CD4-positive, CD25-positive, alpha-beta regulatory T cell (primary cell): ENCODE measurements around the gene CCDC18. TPM values are rescaled to one million over a fixed set of nuclear protein-coding genes. Genes with fewer than 3 reads are reported as not detected.
A peak's percentile ranks its signal among the peaks of the same experiment; 100 is the strongest.
"Not testable (repeated sequence)": the region's sequence is repeated elsewhere in the genome, so short reads cannot be mapped to it uniquely, and the experiment has no call there.

Source experiments
- ATAC-seq, 2 donors: fragments of 150-1000 bp; cut with Tn5 transposase; one replicate each; pipeline ENCODE4 v1.10.0; 2021; ENCODE audit warnings: low read depth in 2 of 2, moderate number of reproducible peaks in 2 of 2, moderate library complexity in 1 of 2
- DNase-seq, 3 donors: peaks; one replicate each; pipeline versions ENCODE4 v3.0.0 to v3.0.0-alpha.2; 2012 to 2022; ENCODE audit warnings: mixed read lengths in 1 of 3
- H3K27ac ChIP-seq: one replicate; pipeline ENCODE4 v1.7.0; 2013; ENCODE audit warnings: mild to moderate bottlenecking, low read length; ENCODE audit not compliant: insufficient read depth, poor library complexity, severe bottlenecking
- H3K27me3 ChIP-seq: one replicate; pipeline ENCODE4 v1.7.0; 2013; ENCODE audit warnings: low read length; ENCODE audit not compliant: control insufficient read depth, insufficient read depth
- H3K36me3 ChIP-seq: one replicate; pipeline ENCODE4 v1.7.0; 2013; ENCODE audit warnings: mild to moderate bottlenecking, low read length, moderate library complexity; ENCODE audit not compliant: control insufficient read depth, insufficient read depth
- H3K4me1 ChIP-seq: 2 replicates; pipeline ENCODE4 v1.7.0; 2013; ENCODE audit warnings: mild to moderate bottlenecking, low read length; ENCODE audit not compliant: insufficient read depth, control insufficient read depth, poor library complexity, severe bottlenecking
- H3K4me3 ChIP-seq: one replicate; pipeline ENCODE4 v1.7.0; 2013; ENCODE audit warnings: low read depth, mild to moderate bottlenecking, low read length, moderate library complexity
- H3K9me3 ChIP-seq, 2 experiments: 1 replicate in 1 of 2; 2 replicates in 1 of 2; pipeline ENCODE4 v1.7.0; 2013; ENCODE audit warnings: low read length in 2 of 2, mild to moderate bottlenecking in 1 of 2, moderate library complexity in 1 of 2; ENCODE audit not compliant: control insufficient read depth in 2 of 2
- H3K27ac Mint-ChIP-seq, 3 donors: one replicate each; pipeline ENCODE4 v1.8.0; 2020 to 2022; ENCODE audit warnings: mild to moderate bottlenecking in 3 of 3, mixed read lengths in 3 of 3, moderate library complexity in 2 of 3
- H3K27me3 Mint-ChIP-seq: one replicate; pipeline ENCODE4 v1.8.0; 2022; ENCODE audit warnings: mild to moderate bottlenecking, mixed read lengths
- H3K36me3 Mint-ChIP-seq: one replicate; pipeline ENCODE4 v1.8.0; 2020; ENCODE audit warnings: mixed read lengths
- H3K4me1 Mint-ChIP-seq, 4 donors: one replicate each; pipeline ENCODE4 v1.8.0; 2020 to 2022; ENCODE audit warnings: mixed read lengths in 4 of 4, mild to moderate bottlenecking in 1 of 4
- H3K4me3 Mint-ChIP-seq, 4 donors: one replicate each; pipeline ENCODE4 v1.8.0; 2020 to 2022; ENCODE audit warnings: mild to moderate bottlenecking in 4 of 4, mixed read lengths in 4 of 4, moderate library complexity in 3 of 4
- H3K9me3 Mint-ChIP-seq, 7 donors: one replicate each; pipeline ENCODE4 v1.8.0; 2020 to 2022; ENCODE audit warnings: mixed read lengths in 7 of 7, mild to moderate bottlenecking in 3 of 7, moderate library complexity in 2 of 7
- polyA plus RNA-seq, 4 donors: library from polyadenylated mRNA; unstranded; fragments of 300-500 nt; fragmentation: Illumina TruSeq; gene quantifications; one replicate each; pipeline ENCODE4 v1.2.3, GENCODE V29; 2021
- total RNA-seq: library from RNA; stranded (reverse); gene quantifications from one replicate; pipeline ENCODE4 v1.2.3, GENCODE V29; 2022

The CCDC18 gene
- total and polyA plus RNA-seq, 5 donors from 2014 or later: 3.6 to 8.8 (median 4.5) TPM

- Histone ChIP-seq H3K36me3 (peaks cover 28% of the 10 kb centered on the region), H3K9me3 (peaks cover 5 to 20% of the 10 kb centered on the region in 2 experiments)
- Mint-ChIP-seq H3K27ac (peak overlapping the region in 1 of 3 donors; percentile 55), H3K36me3 (peaks cover 43% of the 10 kb centered on the region), H3K9me3 (peaks cover 0 to 25% (median 12%) of the 10 kb centered on the region in 7 donors)
- not testable (repeated sequence) for H3K27me3 ChIP-seq, H3K27ac ChIP-seq, H3K4me1 Mint-ChIP-seq, H3K27me3 Mint-ChIP-seq, H3K4me1 ChIP-seq, ATAC-seq, H3K4me3 ChIP-seq, H3K4me3 Mint-ChIP-seq, DNase-seq
Measured at GRCh38 chr1:93260726-93261125, 80.2 kb downstream of the CCDC18 start.

GRCh38 chr1:93262645-93263044 is 82.1 kb downstream of the CCDC18 start:
- no peak for ATAC-seq

GRCh38 chr1:93268888-93269287 is 88.4 kb downstream of the CCDC18 start:
- Mint-ChIP-seq H3K4me1 (peaks cover 0 to 13% (median 6%) of the 10 kb centered on the region in 4 donors), H3K36me3 (peaks cover 47% of the 10 kb centered on the region)
- H3K36me3 ChIP-seq, H3K4me3 Mint-ChIP-seq, H3K9me3 Mint-ChIP-seq, H3K27me3 Mint-ChIP-seq, H3K4me1 ChIP-seq, H3K27me3 ChIP-seq, H3K9me3 ChIP-seq, H3K27ac Mint-ChIP-seq, H3K27ac ChIP-seq, ATAC-seq, DNase-seq, H3K4me3 ChIP-seq: not testable (repeated sequence)

More at GRCh38 chr1:93262645-93263044, 82.1 kb downstream of the CCDC18 start:
- no peaks in the 10 kb centered on the region for H3K4me1 ChIP-seq
- no peak overlapping the region for H3K4me3 ChIP-seq
- no peak overlapping the region for H3K27ac Mint-ChIP-seq
- H3K4me1 Mint-ChIP-seq: no peaks in the 10 kb centered on the region
- no peak overlapping the region for H3K27ac ChIP-seq
- peaks cover 0 to 25% (median 12%) of the 10 kb centered on the region in 7 donors for H3K9me3 Mint-ChIP-seq
- H3K4me3 Mint-ChIP-seq: no peak overlapping the region
- peaks cover 28% of the 10 kb centered on the region for H3K36me3 ChIP-seq
- peaks cover 5 to 20% of the 10 kb centered on the region in 2 experiments for H3K9me3 ChIP-seq
- no peaks in the 10 kb centered on the region for H3K27me3 ChIP-seq
- H3K27me3 Mint-ChIP-seq: no peaks in the 10 kb centered on the region
- H3K36me3 Mint-ChIP-seq: peaks cover 56% of the 10 kb centered on the region
- DNase-seq: peak in 1 of 3 donors; percentile 16

- peaks cover 0 to 13% (median 4%) of the 10 kb centered on the region in 4 donors for H3K4me1 Mint-ChIP-seq
- not testable (repeated sequence) for H3K4me3 Mint-ChIP-seq, ATAC-seq, H3K9me3 Mint-ChIP-seq, DNase-seq, H3K4me1 ChIP-seq, H3K27ac ChIP-seq, H3K4me3 ChIP-seq, H3K9me3 ChIP-seq, H3K27me3 Mint-ChIP-seq, H3K27me3 ChIP-seq, H3K36me3 ChIP-seq, H3K27ac Mint-ChIP-seq
- H3K36me3 Mint-ChIP-seq: peaks cover 23% of the 10 kb centered on the region
Measured at GRCh38 chr1:93275262-93275633, 94.7 kb downstream of the CCDC18 start.

GRCh38 chr1:93275634-93276295 is 95.2 kb downstream of the CCDC18 start:
- no peaks in the 10 kb centered on the region for H3K27me3 ChIP-seq
- H3K4me3 Mint-ChIP-seq: no peak overlapping the region
- peaks cover 0 to 9% (median 0%) of the 10 kb centered on the region in 7 donors for H3K9me3 Mint-ChIP-seq
- H3K4me1 Mint-ChIP-seq: peaks cover 0 to 13% (median 1%) of the 10 kb centered on the region in 4 donors
- no peak overlapping the region for H3K27ac ChIP-seq
- H3K9me3 ChIP-seq: peaks cover 0 to 4% of the 10 kb centered on the region in 2 experiments
- H3K36me3 Mint-ChIP-seq: peaks cover 29% of the 10 kb centered on the region
- DNase-seq: no peak
- peak overlapping the region in 1 of 3 donors; percentile 25 for H3K27ac Mint-ChIP-seq
- no peaks in the 10 kb centered on the region for H3K4me1 ChIP-seq
- H3K4me3 ChIP-seq: no peak overlapping the region
- H3K36me3 ChIP-seq: peaks cover 3% of the 10 kb centered on the region
- H3K27me3 Mint-ChIP-seq: no peaks in the 10 kb centered on the region
- ATAC-seq: no peak

GRCh38 chr1:93277530-93277929 is 97.0 kb downstream of the CCDC18 start:
- not testable (repeated sequence) for H3K36me3 ChIP-seq, DNase-seq, H3K4me1 Mint-ChIP-seq, H3K27me3 Mint-ChIP-seq, H3K27ac ChIP-seq, H3K9me3 ChIP-seq, H3K27me3 ChIP-seq, H3K4me3 Mint-ChIP-seq, H3K27ac Mint-ChIP-seq, H3K4me1 ChIP-seq, ATAC-seq, H3K4me3 ChIP-seq
- H3K9me3 Mint-ChIP-seq: peaks cover 0 to 18% (median 0%) of the 10 kb centered on the region in 7 donors
- peaks cover 38% of the 10 kb centered on the region for H3K36me3 Mint-ChIP-seq

GRCh38 chr1:93283496-93283895 is 103.0 kb downstream of the CCDC18 start:
- H3K27ac ChIP-seq: no peak overlapping the region
- no peaks in the 10 kb centered on the region for H3K4me1 ChIP-seq
- H3K27ac Mint-ChIP-seq: no peak overlapping the region
- H3K4me1 Mint-ChIP-seq: no peaks in the 10 kb centered on the region
- peaks cover 0 to 18% (median 0%) of the 10 kb centered on the region in 7 donors for H3K9me3 Mint-ChIP-seq
- DNase-seq (no peak), ATAC-seq (no peak)
- no peaks in the 10 kb centered on the region for H3K27me3 Mint-ChIP-seq
- H3K9me3 ChIP-seq: peaks cover 0 to 4% of the 10 kb centered on the region in 2 experiments
- no peak overlapping the region for H3K4me3 ChIP-seq
- H3K36me3 ChIP-seq: peaks cover 6% of the 10 kb centered on the region
- no peak overlapping the region for H3K4me3 Mint-ChIP-seq
- H3K27me3 ChIP-seq: no peaks in the 10 kb centered on the region
- H3K36me3 Mint-ChIP-seq: peaks cover 58% of the 10 kb centered on the region

GRCh38 chr1:93288558-93288957 is 108.0 kb downstream of the CCDC18 start:
- no peak overlapping the region for H3K4me3 ChIP-seq

More at GRCh38 chr1:93288558-93288957, 108.0 kb downstream of the CCDC18 start:
- Mint-ChIP-seq H3K9me3 (peaks cover 0 to 3% (median 0%) of the 10 kb centered on the region in 7 donors), H3K27me3 (no peaks in the 10 kb centered on the region), H3K27ac (no peak overlapping the region), H3K36me3 (peaks cover 63% of the 10 kb centered on the region), H3K4me3 (no peak overlapping the region), H3K4me1 (peaks cover 0 to 8% (median 7%) of the 10 kb centered on the region in 4 donors)
- Histone ChIP-seq H3K27ac (no peak overlapping the region), H3K36me3 (peaks cover 16% of the 10 kb centered on the region), H3K27me3 (no peaks in the 10 kb centered on the region), H3K4me1 (no peaks in the 10 kb centered on the region), H3K9me3 (peaks cover 0 to 3% of the 10 kb centered on the region in 2 experiments)
- ATAC-seq: no peak
- no peak for DNase-seq
